Psoas muscle (tissue), 8 donors: ENCODE results near the gene EPB41L2. TPM values are rescaled to one million over a fixed set of nuclear protein-coding genes. Genes with fewer than 3 reads are reported as not detected.

Experiments used
- ATAC-seq, 4 donors: fragments of 200-7000 bp; cut with Tn5 transposase; one replicate each; pipeline ENCODE4 v1.9.1; 2020; ENCODE audit warnings: moderate library complexity in 3 of 4, mild to moderate bottlenecking in 2 of 4
- DNase-seq, 2 donors: peaks; one replicate each; pipeline ENCODE4 v3.0.0-alpha.2; 2020
- H3K27ac ChIP-seq: fragments of 200-600 bp; one replicate; pipeline ENCODE4 v1.8.0; 2022
- H3K27me3 ChIP-seq, 3 donors: fragments of 200-600 bp in 1 of 3; one replicate each; pipeline versions ENCODE4 v1.6.1 to v1.8.0; 2013 to 2022; ENCODE audit warnings: low read length in 2 of 3, mild to moderate bottlenecking in 2 of 3, moderate library complexity in 1 of 3; ENCODE audit not compliant: insufficient read depth in 3 of 3
- H3K36me3 ChIP-seq, 2 donors: fragments of 200-600 bp in 1 of 2; one replicate each; pipeline versions ENCODE4 v1.6.1 to v1.8.0; 2013 to 2022; ENCODE audit warnings: low read depth in 1 of 2, mild to moderate bottlenecking in 1 of 2, moderate library complexity in 1 of 2; ENCODE audit not compliant: insufficient read depth in 1 of 2
- H3K4me1 ChIP-seq: fragments of 200-600 bp; one replicate; pipeline ENCODE4 v1.8.0; 2022
- H3K4me3 ChIP-seq: fragments of 200-600 bp; one replicate; pipeline ENCODE4 v1.8.0; 2022; ENCODE audit warnings: mild to moderate bottlenecking
- H3K9me3 ChIP-seq: fragments of 200-600 bp; one replicate; pipeline ENCODE4 v1.8.0; 2022
- WGBS, 3 donors: extraction: QIAGEN DNeasy Blood & Tissue Kit; methylation state at CpG; one replicate each; pipeline versions ENCODE4 v1.1.6 to v1.1.7; 2013; 5-methylcytosine and 5-hydroxymethylcytosine counted together
- intact Hi-C, 2 donors: fragments of 100-400 bp; cut with DNase I; formaldehyde crosslinking; loops; one replicate each; pipeline versions ENCODE4 v1.11.0 to v1.14.2; 2022
- polyA plus RNA-seq, 3 donors: library from polyadenylated mRNA; stranded (reverse); fragments of 200-250 nt; gene quantifications; one replicate each; pipeline ENCODE4 v1.2.3, GENCODE V29; 2013
- total RNA-seq, 4 donors: library from RNA; stranded (reverse); fragmentation: NEBNext Ultra II Directional in 2 of 4; extraction: Animal tissue kit (Norgen Biotek cat#: 25700) in 2 of 4; gene quantifications; one replicate each; pipeline versions ENCODE4 v1.2.1 to v1.2.4, GENCODE V29; 2021 to 2023
- TF ChIP-seq, protein P1 (sequence below): fragments of 200-600 bp; IDR thresholded peaks from one replicate; pipeline ENCODE4 v1.8.0; 2022; ENCODE audit warnings: antibody characterized with exemption
- donor health status: healthy with polysubstance abuse.
- donor health status: DM: no; HTN: no; CAD: no; lungs with moderate emphysema.
- donor health status: Bipolar disorder and iron deficiency.
- donor health status: healthy.
- donor health status: DM: yes; HTN: yes; CAD: no.
- donor health status: DM: no; HTN: no; CAD: no.
- donor health status: DM: no; HTN: no; CAD: no.
- donor health status: DM: yes; HTN: yes; CAD: no.

The EPB41L2 gene
- total and polyA plus RNA-seq, 7 donors = 8.5 to 75.7 (median 22.7) TPM

DNA sequence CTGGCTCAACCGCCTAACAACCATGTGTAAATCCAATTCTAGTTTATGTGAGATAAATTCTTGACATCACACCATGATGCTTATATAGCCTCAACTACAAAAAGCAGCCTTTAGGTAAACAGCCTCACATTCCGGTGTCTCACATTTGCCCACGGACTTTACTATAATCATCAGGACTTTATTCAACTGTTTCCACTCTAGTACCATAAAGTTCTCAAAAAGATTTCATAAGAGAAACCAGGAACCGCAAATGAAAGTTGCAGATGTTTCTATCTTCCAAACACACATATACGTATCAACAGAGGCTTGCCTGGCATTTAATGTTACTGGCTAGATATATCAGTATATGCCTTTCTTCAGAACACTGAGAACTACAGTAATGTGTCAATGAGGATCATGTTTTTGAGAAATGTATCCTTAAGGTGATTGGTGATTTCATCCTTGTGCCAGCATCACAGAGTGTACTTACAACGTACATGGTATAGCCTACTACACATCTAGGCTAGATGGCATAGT, 80.0 kb downstream of the EPB41L2 start:
- no peaks in the 10 kb centered on the region for H3K36me3 ChIP-seq
- H3K27me3 ChIP-seq = no peaks in the 10 kb centered on the region
- TF ChIP-seq, protein P1, sequence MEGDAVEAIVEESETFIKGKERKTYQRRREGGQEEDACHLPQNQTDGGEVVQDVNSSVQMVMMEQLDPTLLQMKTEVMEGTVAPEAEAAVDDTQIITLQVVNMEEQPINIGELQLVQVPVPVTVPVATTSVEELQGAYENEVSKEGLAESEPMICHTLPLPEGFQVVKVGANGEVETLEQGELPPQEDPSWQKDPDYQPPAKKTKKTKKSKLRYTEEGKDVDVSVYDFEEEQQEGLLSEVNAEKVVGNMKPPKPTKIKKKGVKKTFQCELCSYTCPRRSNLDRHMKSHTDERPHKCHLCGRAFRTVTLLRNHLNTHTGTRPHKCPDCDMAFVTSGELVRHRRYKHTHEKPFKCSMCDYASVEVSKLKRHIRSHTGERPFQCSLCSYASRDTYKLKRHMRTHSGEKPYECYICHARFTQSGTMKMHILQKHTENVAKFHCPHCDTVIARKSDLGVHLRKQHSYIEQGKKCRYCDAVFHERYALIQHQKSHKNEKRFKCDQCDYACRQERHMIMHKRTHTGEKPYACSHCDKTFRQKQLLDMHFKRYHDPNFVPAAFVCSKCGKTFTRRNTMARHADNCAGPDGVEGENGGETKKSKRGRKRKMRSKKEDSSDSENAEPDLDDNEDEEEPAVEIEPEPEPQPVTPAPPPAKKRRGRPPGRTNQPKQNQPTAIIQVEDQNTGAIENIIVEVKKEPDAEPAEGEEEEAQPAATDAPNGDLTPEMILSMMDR = no peak
- no peak for ATAC-seq
- 78 to 89% (median 87%) methylated on average over 6 of the region's 6 CpGs for WGBS, 3 donors
- H3K9me3 ChIP-seq = no peaks in the 10 kb centered on the region
- intact Hi-C loops = no loop called here
- H3K4me3 ChIP-seq = no peak overlapping the region
- no peak for DNase-seq
- no peak overlapping the region for H3K27ac ChIP-seq
- no peaks in the 10 kb centered on the region for H3K4me1 ChIP-seq

DNA sequence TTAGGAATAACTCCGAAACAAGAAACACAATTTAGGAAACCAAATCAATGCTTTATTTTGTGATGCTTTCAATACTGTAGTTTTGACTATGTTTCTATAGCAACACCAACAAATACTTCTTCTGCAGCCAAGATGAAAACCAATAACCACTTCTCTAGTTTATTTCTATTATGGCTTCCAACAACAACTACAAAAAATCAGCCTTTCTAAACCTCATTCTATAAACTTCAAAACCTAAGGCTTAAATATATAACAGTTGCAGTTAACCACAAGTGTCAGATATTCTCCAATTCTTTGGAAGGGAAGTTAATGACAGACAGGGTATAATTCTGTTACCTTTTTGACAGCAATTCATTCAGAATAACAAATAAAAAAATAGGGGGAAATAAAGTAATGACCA, 80.9 kb downstream of the EPB41L2 start:
- 47 to 57% (median 50%) methylated on average over 1 of the region's 1 CpG for WGBS, 3 donors
- no peak overlapping the region for H3K4me3 ChIP-seq
- no peaks in the 10 kb centered on the region for H3K27me3 ChIP-seq
- DNase-seq = no peak
- H3K36me3 ChIP-seq = no peaks in the 10 kb centered on the region
- TF ChIP-seq, protein P1 = no peak
- ATAC-seq = no peak
- H3K27ac ChIP-seq = no peak overlapping the region
- no peaks in the 10 kb centered on the region for H3K4me1 ChIP-seq
- no peaks in the 10 kb centered on the region for H3K9me3 ChIP-seq
- intact Hi-C loops = no loop called here

DNA sequence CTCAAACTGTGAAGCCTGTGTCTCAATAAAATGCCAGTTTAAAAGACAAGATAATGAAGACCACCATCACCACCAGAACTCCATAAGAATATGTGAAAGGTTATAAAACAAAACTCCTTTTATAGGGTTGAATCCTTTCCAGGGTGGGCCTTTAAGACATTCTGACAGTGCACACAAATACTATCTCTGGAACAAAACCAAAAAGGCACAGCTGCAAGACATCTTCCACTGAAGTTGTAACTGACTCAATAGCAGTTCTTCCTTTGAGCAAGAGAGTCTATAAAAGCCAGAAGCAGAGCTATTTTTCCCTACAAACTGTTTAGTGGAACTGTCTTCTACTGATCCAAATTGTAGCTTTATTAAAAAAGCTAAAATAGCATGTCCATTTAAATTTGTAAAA, 81.6 kb downstream of the EPB41L2 start:
- no peaks in the 10 kb centered on the region for H3K36me3 ChIP-seq
- no peak overlapping the region for H3K27ac ChIP-seq
- intact Hi-C loops = no loop called here
- no peaks in the 10 kb centered on the region for H3K4me1 ChIP-seq
- DNase-seq (no peak), ATAC-seq (no peak)
- no peaks in the 10 kb centered on the region for H3K9me3 ChIP-seq
- TF ChIP-seq, protein P1 = no peak
- no peak overlapping the region for H3K4me3 ChIP-seq
- no peaks in the 10 kb centered on the region for H3K27me3 ChIP-seq

DNA sequence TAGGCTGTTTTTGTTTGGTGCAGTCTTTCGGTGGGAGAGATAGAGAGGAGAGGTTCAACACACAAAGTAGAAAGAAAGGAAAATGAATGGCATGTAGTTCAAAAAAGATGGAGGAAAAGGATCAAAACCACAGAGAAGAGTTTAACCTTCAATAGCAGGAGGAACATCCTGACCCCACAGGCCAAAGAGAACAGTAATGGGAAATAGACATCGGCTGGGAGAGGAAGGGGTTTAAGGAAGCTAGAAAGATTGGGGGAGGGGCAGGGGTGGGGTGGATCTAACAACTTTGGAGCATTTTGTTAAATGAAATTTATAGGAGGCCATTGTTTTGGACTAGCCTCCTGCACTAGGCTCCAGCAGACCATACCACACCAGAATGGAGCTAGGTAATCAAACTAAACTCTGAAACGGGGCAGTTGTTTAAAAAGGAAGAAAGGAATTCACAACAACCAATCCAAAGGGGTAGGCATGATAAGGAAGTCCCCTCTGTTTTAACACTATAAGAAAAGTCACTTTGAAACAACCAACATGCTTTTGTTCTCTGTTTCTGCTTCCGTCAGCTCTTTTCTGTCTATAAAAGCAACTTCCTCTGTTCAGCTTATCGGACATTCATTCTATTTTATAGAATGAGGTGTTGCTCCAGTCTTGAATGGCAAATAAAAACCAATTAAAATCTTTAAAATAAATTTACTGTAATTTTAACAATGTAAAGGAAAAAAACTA, 82.6 kb downstream of the EPB41L2 start:
- Histone ChIP-seq H3K4me3 (no peak overlapping the region), H3K9me3 (no peaks in the 10 kb centered on the region), H3K4me1 (no peaks in the 10 kb centered on the region), H3K27ac (no peak overlapping the region), H3K36me3 (no peaks in the 10 kb centered on the region), H3K27me3 (no peaks in the 10 kb centered on the region)
- ATAC-seq = no peak
- TF ChIP-seq, protein P1 = no peak
- intact Hi-C loops = no loop called here
- no peak for DNase-seq
- 73 to 84% (median 82%) methylated on average over 5 of the region's 5 CpGs for WGBS, 3 donors
